Measurements from ENCODE around the gene NEUROD2.
A peak's percentile ranks its signal among the peaks of the same experiment; 100 is the strongest.

The NEUROD2 gene

GRCh38 chr17:39607851-39608130 is at the start of gene NEUROD2:
Gene NEUROD2 (minus strand): TSS chr17:39607920. CDS start chr17:39606599, 1,321 bp downstream.
- DNase-seq (ENCODE audit: low read depth in 3 of 3) = no peak

GRCh38 chr17:39655105-39655504 is 47.4 kb upstream of the NEUROD2 start:
- no peak for DNase-seq (ENCODE audit: low read depth in 3 of 3)

- peak; percentile 65 to 79 (median 77) for DNase-seq (ENCODE audit: low read depth in 3 of 3)
These were observed 46.1 kb upstream of the NEUROD2 start for GRCh38 chr17:39653662-39654331.

- DNase-seq (ENCODE audit: low read depth in 3 of 3) = no peak
These were observed 45.6 kb upstream of the NEUROD2 start for GRCh38 chr17:39653316-39653661.

- no peak for DNase-seq (ENCODE audit: low read depth in 3 of 3)
These were observed 45.0 kb upstream of the NEUROD2 start for GRCh38 chr17:39652587-39653315.

- no peak for DNase-seq (ENCODE audit: low read depth in 3 of 3)
These were observed 44.3 kb upstream of the NEUROD2 start for GRCh38 chr17:39651923-39652586.

GRCh38 chr17:39650121-39650579 is 42.4 kb upstream of the NEUROD2 start:
- DNase-seq (ENCODE audit: low read depth in 3 of 3) = no peak

GRCh38 chr17:39648616-39649366 is 41.1 kb upstream of the NEUROD2 start:
- DNase-seq (ENCODE audit: low read depth in 3 of 3) = no peak

- no peak for DNase-seq (ENCODE audit: low read depth in 3 of 3)
These were observed 39.5 kb upstream of the NEUROD2 start for GRCh38 chr17:39647256-39647655.

- no peak for DNase-seq (ENCODE audit: low read depth in 3 of 3)
These were observed 35.6 kb upstream of the NEUROD2 start for GRCh38 chr17:39643271-39643670.

GRCh38 chr17:39642291-39643074 is 34.8 kb upstream of the NEUROD2 start:
- no peak for DNase-seq (ENCODE audit: low read depth in 3 of 3)

- DNase-seq (ENCODE audit: low read depth in 3 of 3) = no peak
These were observed 34.2 kb upstream of the NEUROD2 start for GRCh38 chr17:39641883-39642282.

GRCh38 chr17:39641097-39641496 is 33.4 kb upstream of the NEUROD2 start:
- DNase-seq (ENCODE audit: low read depth in 3 of 3) = no peak

- DNase-seq (ENCODE audit: low read depth in 3 of 3) = no peak
These were observed 32.9 kb upstream of the NEUROD2 start for GRCh38 chr17:39640591-39641031.

- no peak for DNase-seq (ENCODE audit: low read depth in 3 of 3)
These were observed 32.1 kb upstream of the NEUROD2 start for GRCh38 chr17:39639566-39640458.

GRCh38 chr17:39639043-39639442 is 31.3 kb upstream of the NEUROD2 start:
- DNase-seq (ENCODE audit: low read depth in 3 of 3) = no peak

GRCh38 chr17:39638317-39638716 is 30.6 kb upstream of the NEUROD2 start:
- no peak for DNase-seq (ENCODE audit: low read depth in 3 of 3)

- DNase-seq (ENCODE audit: low read depth in 3 of 3) = peak; percentile 80 to 95 (median 80)
These were observed 29.4 kb upstream of the NEUROD2 start, which contains the start of gene STARD3 for GRCh38 chr17:39636927-39637736. Gene STARD3 (plus strand): TSS chr17:39637144. CDS start chr17:39653532, 16,388 bp downstream.

GRCh38 chr17:39636587-39636926 is 28.8 kb upstream of the NEUROD2 start:
- DNase-seq (ENCODE audit: low read depth in 3 of 3) = no peak

Measured in stimulated activated CD4-positive, alpha-beta T cell treated with anti-CD3 and anti-CD28 coated beads, TNF-alpha, amount 100 ng/mL, for 48 hours (primary cell).